Measurements from ENCODE around the gene NECTIN1.

The NECTIN1 gene

DNA sequence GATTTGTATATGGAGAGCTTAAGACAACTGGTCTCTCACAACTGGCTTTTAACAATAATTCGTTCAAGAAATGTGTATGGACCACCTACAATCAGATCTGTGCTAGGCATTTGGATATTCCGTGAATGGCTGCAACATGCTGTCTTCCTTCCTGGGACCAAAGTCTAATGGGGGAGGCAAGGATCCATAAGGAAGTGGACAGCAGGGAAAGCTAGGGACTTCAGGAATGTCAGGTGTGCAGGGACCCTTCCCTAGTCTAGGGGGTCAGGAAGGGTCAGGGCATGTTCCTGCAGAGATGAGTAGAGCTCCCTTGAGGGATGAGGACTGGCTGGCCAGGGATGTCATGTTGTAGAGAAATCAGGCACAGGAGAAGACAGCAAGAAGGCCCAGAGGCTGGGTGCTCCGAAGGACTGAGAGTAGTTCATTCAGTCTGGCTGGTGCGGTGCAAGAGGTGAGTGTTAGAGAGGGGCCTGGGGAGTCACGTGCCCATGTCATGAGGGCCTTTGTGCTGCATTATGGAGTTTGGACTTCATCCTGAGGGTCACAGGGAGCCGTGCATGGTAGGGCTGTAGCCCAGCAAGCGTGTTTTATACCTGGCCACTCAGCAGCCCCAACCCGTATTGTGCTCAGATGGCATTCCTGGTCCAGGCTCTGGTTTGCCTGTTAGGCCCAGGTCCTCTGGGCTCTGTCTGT is 8.5 kb upstream of the NECTIN1 start:
- FAIRE-seq, result no peak
- no peak for DNase-seq (ENCODE audit: extremely low spot score, insufficient read length, low read depth)

DNA sequence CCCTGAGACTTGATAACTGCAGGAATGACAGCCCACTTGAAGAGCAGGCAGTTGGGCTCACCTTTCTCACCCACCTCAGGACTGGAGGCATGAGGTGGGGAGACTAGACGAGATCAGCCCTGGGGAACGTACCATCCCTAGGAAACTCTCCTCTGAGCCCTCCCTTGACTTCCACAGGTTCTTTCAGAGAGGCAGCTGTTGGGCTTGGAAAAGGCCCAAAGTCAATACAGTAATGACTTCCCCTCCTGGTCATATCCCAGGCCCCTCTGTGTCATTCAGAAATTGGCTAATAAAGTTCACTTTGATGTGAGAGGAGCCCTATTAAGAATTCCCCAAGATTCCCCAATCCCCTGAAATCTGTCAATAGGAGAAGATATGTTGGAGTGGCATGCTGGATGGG is 5.8 kb upstream of the NECTIN1 start:
- FAIRE-seq (no peak), DNase-seq (ENCODE audit: extremely low spot score, insufficient read length, low read depth) (no peak)

DNA sequence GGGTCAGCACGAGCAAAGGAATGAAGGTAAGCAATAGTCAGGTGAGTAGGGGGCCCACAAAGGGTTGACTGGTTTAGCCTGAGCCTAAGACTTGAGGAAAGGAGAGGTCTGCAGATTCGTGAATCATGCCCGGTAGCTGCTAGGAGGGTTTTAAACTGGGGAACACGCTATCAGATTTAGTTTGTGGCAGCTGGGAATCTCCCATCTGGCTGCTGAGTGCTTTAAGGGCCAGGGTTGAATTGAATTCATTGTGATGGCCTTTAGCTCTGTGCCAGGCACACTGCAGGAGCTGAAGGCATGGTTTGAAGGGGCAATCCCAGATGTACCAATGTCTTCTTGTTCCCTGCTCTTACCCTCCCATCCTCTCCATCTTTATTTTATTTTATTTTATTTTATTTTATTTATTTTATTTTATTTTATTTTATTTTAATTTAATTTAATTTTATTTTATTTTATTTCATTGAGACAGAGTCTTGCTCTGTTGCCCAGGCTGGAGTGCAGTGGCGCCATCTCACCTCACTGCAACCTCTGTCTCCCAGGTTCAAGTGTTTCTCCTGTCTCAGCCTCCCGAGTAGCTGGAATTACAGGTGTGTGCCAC is 1.9 kb upstream of the NECTIN1 start:
- DNase-seq (ENCODE audit: extremely low spot score, insufficient read length, low read depth), result no peak
- FAIRE-seq, result no peak

DNA sequence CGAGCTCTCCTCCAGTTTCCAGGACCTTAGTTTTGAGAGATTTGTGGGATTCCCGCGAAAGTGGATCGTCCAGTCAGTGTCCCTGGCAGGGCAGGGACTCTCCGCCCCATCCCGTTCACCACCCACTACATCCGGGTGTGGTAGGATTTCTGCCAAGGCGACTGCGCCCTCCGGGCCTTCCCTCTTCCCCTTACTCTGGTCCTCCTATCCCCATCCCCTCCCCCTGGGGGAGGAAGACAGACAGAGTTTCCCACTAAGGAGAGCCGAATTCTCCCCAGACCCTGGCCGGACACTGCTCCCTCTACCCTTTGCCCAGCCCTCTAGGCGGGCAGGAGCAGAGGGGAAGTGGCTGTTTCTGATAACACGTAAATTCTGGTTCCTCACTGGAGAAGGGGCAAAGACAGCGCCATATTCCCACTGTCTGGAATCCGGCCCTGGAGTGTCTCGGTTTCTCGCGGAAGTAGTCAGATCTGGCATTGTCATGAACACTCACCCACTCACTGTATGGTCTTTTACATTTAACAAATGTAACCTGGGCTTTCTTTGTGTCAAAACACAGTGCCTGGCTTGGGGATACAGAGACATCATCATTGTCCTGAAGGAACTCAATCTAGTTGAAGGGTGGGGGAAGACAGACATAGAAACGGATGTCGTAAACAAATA is 1.1 kb upstream of the NECTIN1 start:
- no peak for DNase-seq (ENCODE audit: extremely low spot score, insufficient read length, low read depth)
- no peak for FAIRE-seq

DNA sequence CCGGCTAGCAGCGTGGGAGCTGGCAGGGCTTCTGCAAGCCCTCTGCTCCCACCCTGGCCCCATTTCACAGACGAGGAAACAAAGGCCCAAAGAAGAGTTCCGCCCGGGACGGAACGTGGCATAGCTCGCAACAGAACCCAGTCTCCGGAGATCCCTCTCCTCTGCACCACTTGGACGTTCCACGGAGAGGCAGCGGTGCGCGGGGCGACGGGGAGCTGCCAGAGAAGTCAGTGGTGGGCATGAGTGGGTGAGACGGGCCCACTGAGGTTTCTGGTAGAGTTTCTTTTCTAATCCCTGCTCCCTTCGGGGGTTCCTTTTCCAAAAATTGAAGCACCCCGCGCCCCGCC is 554 bp upstream of the NECTIN1 start:
- FAIRE-seq (no peak), DNase-seq (ENCODE audit: extremely low spot score, insufficient read length, low read depth) (no peak)

DNA sequence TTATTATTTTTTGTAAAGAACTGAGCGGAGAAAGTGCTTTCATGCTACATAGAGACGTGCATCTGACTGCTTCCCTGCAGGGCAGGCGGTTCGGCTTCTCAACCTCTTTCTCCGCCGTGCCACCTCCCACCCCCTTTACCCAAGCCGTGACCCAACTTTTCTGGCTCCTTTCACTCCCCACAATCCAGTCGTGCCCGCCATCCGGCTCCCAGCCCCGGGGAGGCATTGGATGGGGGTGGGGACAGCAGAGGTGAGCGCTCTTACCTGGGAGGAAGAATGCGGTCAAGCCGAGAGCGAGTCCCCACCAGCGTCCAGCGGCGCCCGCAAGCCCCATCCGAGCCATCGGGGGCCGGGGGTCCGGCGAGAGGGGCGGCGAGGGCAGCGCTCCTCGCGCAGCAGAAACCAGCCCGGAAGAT is 781 bp downstream of the NECTIN1 start:
- no peak for FAIRE-seq
- no peak for DNase-seq (ENCODE audit: extremely low spot score, insufficient read length, low read depth)

DNA sequence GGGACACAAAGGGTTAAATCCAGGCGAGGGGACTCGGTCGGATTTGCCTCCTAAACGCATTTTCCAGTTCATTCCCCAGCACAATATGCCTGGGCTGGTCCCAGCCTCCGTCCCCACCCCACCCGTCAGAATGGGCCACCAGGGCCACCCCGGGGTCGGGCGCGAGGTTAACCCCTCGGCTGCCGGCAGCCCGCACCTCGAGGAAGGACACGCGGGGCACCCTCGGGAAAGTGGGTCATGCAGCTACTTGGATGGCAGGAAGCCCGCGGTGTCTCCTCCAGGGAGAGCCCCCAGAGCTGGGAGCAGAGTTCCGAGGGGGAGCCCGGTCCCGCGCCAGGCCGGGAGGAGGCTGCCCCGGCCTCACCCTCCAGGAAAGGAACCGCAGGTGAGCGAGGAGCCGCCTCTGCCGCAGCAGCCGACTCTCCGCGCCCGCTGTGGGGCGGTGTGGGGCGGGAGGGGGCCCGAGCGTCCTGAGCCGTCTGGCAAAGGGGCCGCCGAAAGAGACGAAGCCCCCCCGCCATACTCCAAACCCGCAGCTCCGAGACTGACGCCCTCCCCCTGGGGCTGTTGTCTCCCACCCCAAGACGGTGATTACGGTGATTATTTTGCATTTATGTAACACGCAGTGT is 1.4 kb downstream of the NECTIN1 start:
- FAIRE-seq (no peak), DNase-seq (ENCODE audit: extremely low spot score, insufficient read length, low read depth) (peak; percentile 30)

DNA sequence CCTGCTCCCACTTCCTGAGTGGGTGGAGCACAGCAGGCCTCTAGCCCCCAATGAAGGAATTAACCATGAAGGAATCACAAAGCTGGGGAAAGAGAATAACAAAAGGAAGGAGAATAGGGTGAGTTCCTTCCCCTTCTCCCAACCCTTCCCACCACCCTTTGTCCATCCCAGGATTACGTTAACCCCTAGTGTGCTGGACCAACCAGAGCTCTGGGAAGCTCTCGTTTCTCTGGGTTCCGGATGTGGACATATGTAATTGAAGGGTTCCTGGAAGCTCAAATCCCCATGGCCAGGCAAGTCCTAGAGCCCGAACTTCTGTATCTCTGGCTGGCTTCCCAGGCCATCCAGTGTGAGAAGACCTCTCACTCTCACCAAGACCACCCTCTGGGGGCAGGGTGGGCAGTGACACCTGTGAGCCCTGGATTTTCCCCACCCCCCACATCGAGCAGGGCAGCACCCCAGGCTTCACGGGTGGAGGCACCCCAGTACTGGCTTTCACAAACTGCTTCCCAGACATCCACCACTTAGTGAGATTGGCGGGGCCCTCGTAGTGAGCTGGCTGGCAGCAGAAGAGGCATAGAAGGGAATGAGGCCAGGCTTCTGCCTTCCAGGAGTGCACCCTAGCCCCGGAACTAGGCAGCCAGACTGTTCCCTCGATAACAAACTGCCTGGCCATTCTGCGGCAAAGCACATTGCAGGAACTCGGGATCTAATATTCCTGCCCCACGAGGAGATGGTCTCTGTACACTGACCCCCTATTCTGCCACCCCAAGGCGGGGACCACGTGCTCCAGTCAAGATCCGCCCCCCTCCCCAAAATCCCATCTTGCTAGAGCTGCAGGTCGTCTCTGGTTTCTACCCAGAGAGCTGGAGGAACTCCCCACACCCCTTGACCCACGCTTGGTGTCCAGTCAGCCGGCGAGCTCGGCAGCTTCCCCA is 2.1 kb downstream of the NECTIN1 start:
- DNase-seq (ENCODE audit: extremely low spot score, insufficient read length, low read depth), result no peak
- peak; percentile 18 for FAIRE-seq

DNA sequence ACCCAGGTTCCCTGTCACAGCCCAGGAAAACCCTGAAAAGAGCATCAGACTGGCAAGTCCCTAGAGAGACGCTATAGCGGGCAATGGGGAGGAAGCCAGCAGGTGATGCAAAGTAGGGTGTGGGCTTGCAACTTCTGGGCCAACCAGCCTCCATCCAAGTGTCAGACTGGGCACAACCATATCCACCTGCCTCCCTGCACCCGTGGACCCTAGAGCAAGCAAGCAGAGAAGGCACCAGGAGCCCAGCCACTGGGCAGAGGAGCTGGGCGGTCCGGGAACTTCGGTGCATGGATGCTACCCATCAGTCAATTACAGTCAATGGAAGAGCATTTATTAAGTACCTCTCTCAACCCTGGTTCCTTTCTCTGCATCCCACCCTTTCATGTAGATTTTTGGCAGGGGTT is 2.8 kb downstream of the NECTIN1 start:
- DNase-seq (ENCODE audit: extremely low spot score, insufficient read length, low read depth) (no peak), FAIRE-seq (no peak)

DNA sequence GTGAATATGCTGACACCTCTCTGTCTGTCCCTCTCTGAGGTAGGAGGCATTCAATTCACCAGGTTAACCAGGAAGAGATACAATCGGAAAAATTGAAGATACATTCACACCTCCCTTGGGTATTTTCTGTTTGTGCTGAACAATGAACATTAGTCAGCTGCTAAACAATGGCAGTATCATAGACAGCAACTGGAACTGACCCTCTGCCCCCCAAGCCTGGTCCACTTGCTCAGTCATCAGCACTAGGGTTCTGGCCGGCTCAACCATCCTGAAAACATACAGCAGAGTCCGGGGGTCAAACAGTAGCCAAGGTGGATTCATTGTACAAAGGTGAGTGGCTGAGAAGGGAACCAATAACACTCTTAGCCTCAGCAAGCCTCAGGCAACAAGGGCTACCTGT is 4.0 kb downstream of the NECTIN1 start:
- FAIRE-seq (no peak), DNase-seq (ENCODE audit: extremely low spot score, insufficient read length, low read depth) (no peak)

DNA sequence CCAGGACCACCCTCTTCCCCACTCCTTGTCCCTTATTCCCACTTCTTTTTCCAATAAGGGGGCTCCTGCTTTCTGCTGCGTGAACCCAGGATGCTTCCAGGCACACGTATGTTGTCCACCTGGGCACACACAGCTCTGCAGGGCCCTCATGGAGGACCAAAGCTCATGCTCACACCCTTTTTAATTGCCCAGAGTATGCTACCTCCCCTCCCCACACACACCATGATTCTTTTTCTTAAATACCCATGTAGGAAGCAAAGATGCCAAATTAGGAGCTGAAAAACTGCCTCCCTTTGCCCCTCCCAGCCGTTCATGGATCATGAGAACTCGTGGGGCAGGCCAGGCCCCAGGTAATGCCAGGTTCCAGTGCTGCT is 5.1 kb downstream of the NECTIN1 start:
- DNase-seq (ENCODE audit: extremely low spot score, insufficient read length, low read depth) (no peak), FAIRE-seq (no peak)

DNA sequence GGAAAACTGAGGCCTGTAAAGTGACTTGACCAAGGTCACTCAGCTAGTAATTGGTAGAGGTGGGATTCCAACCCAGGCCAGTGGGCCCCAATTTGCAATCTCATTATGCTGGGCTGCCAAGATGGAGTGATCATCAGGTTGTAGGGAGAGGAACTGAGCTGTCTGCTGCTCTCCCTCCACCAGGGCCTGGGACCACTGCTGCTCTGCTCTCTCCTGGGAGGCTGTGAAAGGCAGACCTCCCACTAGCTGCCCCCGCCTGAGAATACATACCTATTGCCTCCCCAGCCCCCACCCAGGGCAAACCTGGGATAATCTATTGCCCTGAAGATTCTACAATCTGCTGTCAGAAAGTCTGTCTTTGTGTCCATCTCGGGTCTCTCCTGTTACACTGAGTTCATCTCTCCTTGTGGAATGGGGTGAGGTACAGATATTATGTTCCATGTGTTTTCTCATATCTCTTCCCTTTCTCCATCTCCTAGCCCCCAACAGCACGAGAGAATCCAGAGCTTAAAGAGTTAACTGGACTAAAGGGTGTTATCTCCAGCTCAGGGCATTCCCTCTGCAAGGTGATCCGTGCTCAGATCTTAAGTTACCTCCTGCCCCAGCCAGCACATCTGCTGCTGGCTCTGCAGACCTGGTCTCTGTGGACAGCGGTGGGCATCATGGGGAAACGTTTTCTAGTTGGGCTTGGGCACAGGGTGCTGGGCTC is 5.6 kb downstream of the NECTIN1 start:
- no peak for FAIRE-seq
- no peak for DNase-seq (ENCODE audit: extremely low spot score, insufficient read length, low read depth)

DNA sequence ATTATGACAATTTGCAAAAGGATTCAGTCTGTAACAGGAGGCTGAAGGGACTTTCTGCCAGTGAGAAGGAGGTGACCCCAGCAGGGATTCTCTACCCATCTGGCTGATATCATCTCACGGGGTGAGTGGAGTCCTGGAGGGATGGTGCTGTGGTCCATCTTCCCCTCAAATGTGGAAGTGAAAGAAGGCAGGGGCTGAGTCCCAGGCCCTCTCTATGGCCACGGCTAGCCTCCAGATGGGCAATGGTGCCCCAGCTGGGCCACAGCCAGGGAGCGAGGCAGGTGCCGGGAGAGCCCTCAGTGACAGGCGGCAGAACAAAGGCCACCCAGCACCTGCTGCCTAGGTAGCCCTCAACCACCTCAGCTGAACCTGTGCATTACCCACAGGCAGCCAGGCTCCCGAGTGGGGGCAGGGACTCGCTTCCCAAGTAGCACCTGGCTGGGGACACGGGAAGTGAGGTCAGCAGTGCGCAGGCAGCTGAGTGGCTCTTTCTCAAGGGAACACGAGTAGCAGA is 6.7 kb downstream of the NECTIN1 start:
- FAIRE-seq, result no peak
- no peak for DNase-seq (ENCODE audit: extremely low spot score, insufficient read length, low read depth)

DNA sequence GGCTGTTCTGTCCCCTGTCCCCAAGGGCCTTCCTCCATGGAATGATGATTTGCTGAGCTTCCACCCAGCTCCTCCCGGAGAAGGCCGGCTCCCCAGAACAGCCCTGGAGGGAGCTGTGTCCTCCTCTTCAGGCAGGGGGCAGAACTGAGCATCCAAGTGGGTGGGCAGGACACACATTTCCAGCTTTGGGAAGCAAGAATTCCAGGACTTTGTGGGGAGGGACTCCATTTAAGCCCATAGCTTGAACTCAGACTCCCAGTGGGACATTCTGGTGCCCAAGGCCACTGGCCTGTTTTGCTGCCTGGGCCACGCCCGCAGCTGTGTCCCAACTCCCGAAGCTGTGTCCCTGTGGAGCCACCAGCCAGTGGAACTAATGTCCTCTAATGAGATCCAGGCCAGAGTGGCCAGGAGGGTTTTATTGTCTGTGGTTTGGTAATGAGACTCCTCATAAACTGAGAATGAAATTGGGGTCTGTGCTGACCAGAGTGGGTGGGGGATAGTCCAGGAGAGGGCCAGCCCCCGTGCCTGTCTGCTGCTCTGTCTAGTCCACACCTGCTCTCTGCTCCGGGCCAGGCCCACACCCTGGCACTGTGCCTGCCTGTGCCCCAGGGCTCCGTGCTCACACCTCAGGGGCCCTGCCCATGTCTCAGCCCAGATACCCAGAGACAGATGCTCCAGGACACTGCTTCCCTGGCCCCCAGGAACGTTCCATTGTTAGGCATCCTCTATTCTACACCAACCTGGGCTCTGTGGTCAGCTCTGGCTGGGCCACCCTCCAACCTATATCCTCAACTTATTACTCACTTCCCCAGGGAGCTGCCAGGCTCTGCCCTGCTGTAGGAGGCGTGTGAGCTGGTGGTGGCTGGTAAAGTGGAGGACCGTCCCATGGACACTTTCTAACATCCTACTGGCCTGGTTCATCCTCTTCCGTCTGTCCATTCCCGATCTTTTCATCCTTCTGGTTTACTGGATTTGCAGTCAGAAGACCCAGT is 7.6 kb downstream of the NECTIN1 start:
- FAIRE-seq (no peak), DNase-seq (ENCODE audit: extremely low spot score, insufficient read length, low read depth) (no peak)

DNA sequence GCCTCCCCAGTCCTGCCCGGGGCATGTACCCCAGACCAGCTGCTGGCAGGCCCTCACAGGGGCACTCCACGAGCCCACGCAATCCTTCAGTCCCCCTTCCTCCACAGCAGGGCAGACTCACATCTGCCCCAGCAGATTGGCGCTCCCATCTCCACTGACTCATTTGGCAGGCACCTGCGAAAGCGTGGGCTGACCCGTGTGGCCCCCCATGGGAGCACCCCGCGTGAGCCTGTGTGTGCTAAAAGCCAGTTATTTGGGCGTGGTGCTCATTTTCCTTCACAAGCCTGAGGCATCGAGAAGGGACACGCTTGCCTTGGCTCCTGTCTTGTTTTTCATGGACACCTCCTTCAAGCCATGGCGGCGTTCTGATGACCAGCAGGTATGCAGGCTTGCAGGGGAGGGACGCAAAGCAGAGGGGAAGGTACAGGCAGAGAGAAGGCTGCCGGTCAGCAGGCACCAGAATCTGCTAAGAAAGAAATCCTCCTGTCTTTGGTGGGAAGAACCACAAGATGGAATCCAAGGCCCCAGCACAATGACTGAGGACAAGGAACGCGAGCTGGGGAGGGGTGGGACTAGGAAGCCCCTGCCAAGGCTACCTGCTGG is 8.6 kb downstream of the NECTIN1 start:
- FAIRE-seq, result no peak
- DNase-seq (ENCODE audit: extremely low spot score, insufficient read length, low read depth), result no peak

DNA sequence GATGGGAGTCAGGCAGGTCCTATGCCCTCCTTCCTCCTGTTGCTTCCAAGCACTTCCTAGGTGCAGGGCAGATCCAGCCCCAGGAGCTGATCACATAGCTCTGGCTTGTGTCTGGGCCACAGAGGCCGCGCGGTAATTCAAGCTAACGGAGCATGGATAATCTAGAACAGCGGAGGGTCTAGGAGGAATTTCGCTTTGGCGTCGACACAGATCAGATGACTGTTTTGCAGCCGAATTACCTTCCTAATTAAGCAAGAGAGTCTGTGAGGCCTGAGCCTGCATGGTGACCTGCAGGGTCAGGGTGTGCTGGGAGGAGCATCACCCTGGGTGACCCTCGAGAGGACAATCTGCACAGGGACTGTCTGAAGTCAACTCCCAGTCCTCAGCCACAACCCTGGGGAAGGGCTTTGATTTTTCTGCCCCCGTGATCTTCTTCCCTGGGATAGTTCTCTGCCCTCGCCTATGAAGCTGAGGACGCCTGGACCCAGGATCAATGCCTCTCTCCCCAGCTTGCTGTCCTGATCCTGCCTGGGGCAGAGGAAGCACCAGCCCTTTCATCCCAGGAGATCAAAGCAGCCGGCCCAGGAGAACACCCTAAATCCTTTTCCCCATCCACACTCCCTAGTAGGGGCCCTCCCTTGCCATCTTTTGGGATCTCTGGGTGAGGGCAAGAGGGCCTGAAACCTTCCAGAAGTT is 11.0 kb downstream of the NECTIN1 start:
- no peak for DNase-seq (ENCODE audit: extremely low spot score, insufficient read length, low read depth)
- FAIRE-seq, result no peak

Measured in GM18507 (cell line).